HEK293 (cell line): ENCODE measurements around the gene MON2.

ENCODE experiments used
- BCL11B ChIP-seq: fragments of 450-650 bp; formaldehyde crosslinking; IDR thresholded peaks from 2 replicates; pipeline ENCODE4 v1.5.1; 2016; ENCODE audit warnings: low read depth, missing biosample characterization, missing genetic modification characterization
- GLI4 ChIP-seq: fragments of 450-650 bp; formaldehyde crosslinking; IDR thresholded peaks from 2 replicates; pipeline ENCODE4 v1.5.1; 2016; ENCODE audit warnings: missing biosample characterization, missing genetic modification characterization
- GLIS1 ChIP-seq: fragments of 450-650 bp; formaldehyde crosslinking; IDR thresholded peaks from 2 replicates; pipeline ENCODE4 v1.5.1; 2016; ENCODE audit warnings: missing biosample characterization, missing genetic modification characterization
- GLIS2 ChIP-seq: fragments of 450-650 bp; formaldehyde crosslinking; IDR thresholded peaks from 2 replicates; pipeline ENCODE4 v1.5.1; 2016; ENCODE audit warnings: missing biosample characterization, missing genetic modification characterization
- KLF10 ChIP-seq: fragments of 450-650 bp; IDR thresholded peaks from 2 replicates; pipeline ENCODE4 v1.5.1; 2018; ENCODE audit warnings: missing biosample characterization, mild to moderate bottlenecking, missing genetic modification characterization
- KLF9 ChIP-seq: fragments of 450-650 bp; formaldehyde crosslinking; IDR thresholded peaks from 2 replicates; pipeline ENCODE4 v1.5.1; 2016; ENCODE audit warnings: missing biosample characterization, missing genetic modification characterization, low read depth
- MZF1 ChIP-seq: fragments of 450-650 bp; formaldehyde crosslinking; IDR thresholded peaks from 2 replicates; pipeline ENCODE4 v1.5.1; 2017; ENCODE audit warnings: missing biosample characterization, missing genetic modification characterization, borderline replicate concordance
- REPIN1 ChIP-seq: fragments of 450-650 bp; formaldehyde crosslinking; IDR thresholded peaks from 2 replicates; pipeline ENCODE4 v1.5.1; 2017; ENCODE audit warnings: missing biosample characterization, missing genetic modification characterization, low read depth
- YY1 ChIP-seq: fragments of 450-650 bp; formaldehyde crosslinking; IDR thresholded peaks from 2 replicates; pipeline ENCODE4 v1.5.1; 2018; ENCODE audit warnings: missing biosample characterization, missing genetic modification characterization
- YY2 ChIP-seq: fragments of 450-650 bp; formaldehyde crosslinking; IDR thresholded peaks from 2 replicates; pipeline ENCODE4 v1.5.1; 2016; ENCODE audit warnings: missing biosample characterization, missing genetic modification characterization
- ZBTB1 ChIP-seq: fragments of 450-650 bp; formaldehyde crosslinking; IDR thresholded peaks from 2 replicates; pipeline ENCODE4 v1.5.1; 2016; ENCODE audit warnings: missing biosample characterization, missing genetic modification characterization
- ZBTB20 ChIP-seq: fragments of 450-650 bp; formaldehyde crosslinking; IDR thresholded peaks from 2 replicates; pipeline ENCODE4 v1.5.1; 2016; ENCODE audit warnings: missing biosample characterization, missing genetic modification characterization
- ZBTB8A ChIP-seq: fragments of 450-650 bp; formaldehyde crosslinking; IDR thresholded peaks from 2 replicates; pipeline ENCODE4 v1.5.1; 2016; ENCODE audit warnings: missing biosample characterization, missing genetic modification characterization
- ZIC2 ChIP-seq: fragments of 450-650 bp; formaldehyde crosslinking; IDR thresholded peaks from 2 replicates; pipeline ENCODE4 v1.5.1; 2016; ENCODE audit warnings: missing biosample characterization, missing genetic modification characterization
- ZNF146 ChIP-seq: fragments of 450-650 bp; formaldehyde crosslinking; IDR thresholded peaks from 2 replicates; pipeline ENCODE4 v1.5.1; 2016; ENCODE audit warnings: missing biosample characterization, missing genetic modification characterization
- ZNF16 ChIP-seq: fragments of 450-650 bp; formaldehyde crosslinking; IDR thresholded peaks from 2 replicates; pipeline ENCODE4 v1.5.1; 2016; ENCODE audit warnings: low read depth, missing biosample characterization, missing genetic modification characterization
- ZNF341 ChIP-seq: fragments of 450-650 bp; formaldehyde crosslinking; IDR thresholded peaks from 2 replicates; pipeline ENCODE4; 2016; ENCODE audit warnings: low read depth, missing biosample characterization, missing genetic modification characterization
- ZNF350 ChIP-seq: fragments of 450-650 bp; formaldehyde crosslinking; IDR thresholded peaks from 2 replicates; pipeline ENCODE4 v1.5.0; 2017; ENCODE audit warnings: missing biosample characterization, mild to moderate bottlenecking, missing genetic modification characterization
- ZNF398 ChIP-seq: fragments of 450-650 bp; formaldehyde crosslinking; IDR thresholded peaks from 2 replicates; pipeline ENCODE4 v1.5.1; 2017; ENCODE audit warnings: missing biosample characterization, missing genetic modification characterization
- ZNF404 ChIP-seq: fragments of 450-650 bp; formaldehyde crosslinking; IDR thresholded peaks from 2 replicates; pipeline ENCODE4 v1.5.1; 2017; ENCODE audit warnings: missing biosample characterization, missing genetic modification characterization
- ZNF48 ChIP-seq: fragments of 450-650 bp; formaldehyde crosslinking; IDR thresholded peaks from 2 replicates; pipeline ENCODE4 v1.5.1; 2016; ENCODE audit warnings: missing biosample characterization, missing genetic modification characterization
- ZNF521 ChIP-seq: fragments of 450-650 bp; formaldehyde crosslinking; IDR thresholded peaks from 2 replicates; pipeline ENCODE4 v1.5.1; 2017; ENCODE audit warnings: missing biosample characterization, mild to moderate bottlenecking, missing genetic modification characterization
- ZNF558 ChIP-seq: fragments of 450-650 bp; formaldehyde crosslinking; IDR thresholded peaks from 2 replicates; pipeline ENCODE4 v1.5.1; 2016; ENCODE audit warnings: missing biosample characterization, missing genetic modification characterization
- ZNF596 ChIP-seq: fragments of 450-650 bp; IDR thresholded peaks from 2 replicates; pipeline ENCODE4 v1.5.0; 2018; ENCODE audit warnings: missing biosample characterization, mild to moderate bottlenecking, missing genetic modification characterization, moderate library complexity
- ZNF624 ChIP-seq: fragments of 450-650 bp; formaldehyde crosslinking; IDR thresholded peaks from 2 replicates; pipeline ENCODE4 v1.5.1; 2017; ENCODE audit warnings: missing biosample characterization, missing genetic modification characterization
- ZNF654 ChIP-seq: fragments of 450-650 bp; formaldehyde crosslinking; IDR thresholded peaks from 2 replicates; pipeline ENCODE4 v1.5.1; 2016; ENCODE audit warnings: low read depth, missing biosample characterization, missing genetic modification characterization
- ZNF670 ChIP-seq: fragments of 450-650 bp; formaldehyde crosslinking; IDR thresholded peaks from 2 replicates; pipeline ENCODE4 v1.5.1; 2016; ENCODE audit warnings: missing biosample characterization, missing genetic modification characterization, low read depth
- ZNF701 ChIP-seq: fragments of 450-650 bp; formaldehyde crosslinking; IDR thresholded peaks from 2 replicates; pipeline ENCODE4 v1.5.1; 2016; ENCODE audit warnings: missing biosample characterization, missing genetic modification characterization
- ZSCAN23 ChIP-seq: fragments of 450-650 bp; formaldehyde crosslinking; IDR thresholded peaks from 2 replicates; pipeline ENCODE4 v1.5.1; 2016; ENCODE audit warnings: missing biosample characterization, missing genetic modification characterization
- TF ChIP-seq, protein P1 (sequence below): fragments of 450-650 bp; formaldehyde crosslinking; IDR thresholded peaks from 2 replicates; pipeline ENCODE4 v1.5.0; 2017; ENCODE audit warnings: missing biosample characterization, missing genetic modification characterization, borderline replicate concordance
- TF ChIP-seq, protein P2 (sequence below): fragments of 450-650 bp; formaldehyde crosslinking; IDR thresholded peaks from 2 replicates; pipeline ENCODE4 v1.5.1; 2016; ENCODE audit warnings: missing biosample characterization, missing genetic modification characterization
- TF ChIP-seq, protein P3 (sequence below): fragments of 450-650 bp; formaldehyde crosslinking; optimal IDR thresholded peaks from 2 replicates; pipeline ENCODE3; 2016; ENCODE audit warnings: missing biosample characterization, mild to moderate bottlenecking, missing genetic modification characterization
- TF ChIP-seq, protein P4 (sequence below): fragments of 450-650 bp; formaldehyde crosslinking; IDR thresholded peaks from 2 replicates; pipeline ENCODE4 v1.5.1; 2017; ENCODE audit warnings: missing biosample characterization, mild to moderate bottlenecking, missing genetic modification characterization, moderate library complexity

Gene MON2

DNA sequence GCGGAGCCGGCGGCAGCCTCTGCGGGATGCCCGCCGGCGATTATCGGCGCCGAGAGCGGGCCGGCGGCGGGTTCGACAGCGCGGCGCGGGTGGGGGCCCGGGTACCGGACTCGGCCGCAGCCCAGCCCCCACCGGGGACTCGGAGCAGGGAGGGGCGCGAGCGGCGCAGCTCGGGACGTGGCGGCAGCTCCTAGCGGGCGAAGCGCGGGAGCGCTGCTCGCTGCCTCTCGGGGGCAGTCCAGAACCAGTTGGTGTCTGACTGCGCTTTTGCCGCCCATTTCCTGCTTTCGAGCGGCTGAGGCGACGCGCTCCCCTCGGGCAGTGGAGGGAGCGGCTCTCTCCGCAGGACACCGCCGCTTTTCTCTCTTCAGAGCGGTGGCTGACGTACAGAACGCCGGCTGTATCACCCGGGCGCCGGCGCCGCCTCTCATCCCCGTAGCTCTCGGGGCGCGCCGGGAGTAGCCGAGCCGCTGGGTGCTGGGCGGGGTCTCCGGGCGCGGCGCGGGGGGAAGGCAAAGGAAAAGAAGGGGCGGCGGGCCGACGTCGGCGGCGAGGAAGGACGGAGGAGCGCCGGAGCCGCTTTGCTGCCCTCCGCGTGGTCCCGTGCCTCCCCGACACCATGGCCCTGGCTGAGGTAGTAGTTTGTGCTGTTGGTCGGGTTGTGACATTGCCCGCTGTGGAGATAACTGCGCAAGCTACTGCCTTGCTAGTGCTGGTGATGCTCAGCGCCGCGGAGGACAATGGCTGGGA, 136.6 kb downstream of the MON2 start (continued):
- TF ChIP-seq, protein P1, sequence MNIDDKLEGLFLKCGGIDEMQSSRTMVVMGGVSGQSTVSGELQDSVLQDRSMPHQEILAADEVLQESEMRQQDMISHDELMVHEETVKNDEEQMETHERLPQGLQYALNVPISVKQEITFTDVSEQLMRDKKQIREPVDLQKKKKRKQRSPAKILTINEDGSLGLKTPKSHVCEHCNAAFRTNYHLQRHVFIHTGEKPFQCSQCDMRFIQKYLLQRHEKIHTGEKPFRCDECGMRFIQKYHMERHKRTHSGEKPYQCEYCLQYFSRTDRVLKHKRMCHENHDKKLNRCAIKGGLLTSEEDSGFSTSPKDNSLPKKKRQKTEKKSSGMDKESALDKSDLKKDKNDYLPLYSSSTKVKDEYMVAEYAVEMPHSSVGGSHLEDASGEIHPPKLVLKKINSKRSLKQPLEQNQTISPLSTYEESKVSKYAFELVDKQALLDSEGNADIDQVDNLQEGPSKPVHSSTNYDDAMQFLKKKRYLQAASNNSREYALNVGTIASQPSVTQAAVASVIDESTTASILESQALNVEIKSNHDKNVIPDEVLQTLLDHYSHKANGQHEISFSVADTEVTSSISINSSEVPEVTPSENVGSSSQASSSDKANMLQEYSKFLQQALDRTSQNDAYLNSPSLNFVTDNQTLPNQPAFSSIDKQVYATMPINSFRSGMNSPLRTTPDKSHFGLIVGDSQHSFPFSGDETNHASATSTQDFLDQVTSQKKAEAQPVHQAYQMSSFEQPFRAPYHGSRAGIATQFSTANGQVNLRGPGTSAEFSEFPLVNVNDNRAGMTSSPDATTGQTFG (tag by site-specific recombination), result no peak
- TF ChIP-seq GLIS1 (tag by site-specific recombination), result no peak
- peak; percentile 79 for TF ChIP-seq ZNF341 (tag by site-specific recombination)
- no peak for TF ChIP-seq MZF1 (tag by site-specific recombination)
- no peak for TF ChIP-seq ZNF670 (tag by site-specific recombination)
- TF ChIP-seq ZNF404 (tag by site-specific recombination), result no peak
- no peak for TF ChIP-seq ZNF701
- no peak for TF ChIP-seq YY2 (tag by site-specific recombination)
- TF ChIP-seq GLIS2, result no peak
- peak; percentile 62; the same call in 1 of the 2 replicates for TF ChIP-seq ZBTB20 (tag by site-specific recombination)
- no peak for TF ChIP-seq ZNF558 (tag by site-specific recombination)
- no peak for TF ChIP-seq ZNF398
- TF ChIP-seq, protein P2, sequence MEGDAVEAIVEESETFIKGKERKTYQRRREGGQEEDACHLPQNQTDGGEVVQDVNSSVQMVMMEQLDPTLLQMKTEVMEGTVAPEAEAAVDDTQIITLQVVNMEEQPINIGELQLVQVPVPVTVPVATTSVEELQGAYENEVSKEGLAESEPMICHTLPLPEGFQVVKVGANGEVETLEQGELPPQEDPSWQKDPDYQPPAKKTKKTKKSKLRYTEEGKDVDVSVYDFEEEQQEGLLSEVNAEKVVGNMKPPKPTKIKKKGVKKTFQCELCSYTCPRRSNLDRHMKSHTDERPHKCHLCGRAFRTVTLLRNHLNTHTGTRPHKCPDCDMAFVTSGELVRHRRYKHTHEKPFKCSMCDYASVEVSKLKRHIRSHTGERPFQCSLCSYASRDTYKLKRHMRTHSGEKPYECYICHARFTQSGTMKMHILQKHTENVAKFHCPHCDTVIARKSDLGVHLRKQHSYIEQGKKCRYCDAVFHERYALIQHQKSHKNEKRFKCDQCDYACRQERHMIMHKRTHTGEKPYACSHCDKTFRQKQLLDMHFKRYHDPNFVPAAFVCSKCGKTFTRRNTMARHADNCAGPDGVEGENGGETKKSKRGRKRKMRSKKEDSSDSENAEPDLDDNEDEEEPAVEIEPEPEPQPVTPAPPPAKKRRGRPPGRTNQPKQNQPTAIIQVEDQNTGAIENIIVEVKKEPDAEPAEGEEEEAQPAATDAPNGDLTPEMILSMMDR (tag by site-specific recombination), result peak; percentile 91
- no peak for TF ChIP-seq ZSCAN23 (tag by site-specific recombination)
- TF ChIP-seq ZNF654 (tag by site-specific recombination), result no peak
- peak; percentile 41; the same call in 1 of the 2 replicates for TF ChIP-seq KLF9 (tag by site-specific recombination)
- TF ChIP-seq YY1 (tag by site-specific recombination), result no peak; the same call in 1 of the 2 replicates
- TF ChIP-seq ZIC2 (tag by site-specific recombination), result peak; percentile 67
- TF ChIP-seq REPIN1, result no peak
- TF ChIP-seq ZBTB8A (tag by site-specific recombination), result peak; percentile 40; the same call in 1 of the 2 replicates
- TF ChIP-seq BCL11B (tag by site-specific recombination), result no peak
- no peak for TF ChIP-seq ZNF146 (tag by site-specific recombination)
- TF ChIP-seq ZNF596, result peak; percentile 32
- no peak for TF ChIP-seq ZNF48 (tag by site-specific recombination)
- TF ChIP-seq KLF10 (tag by site-specific recombination), result no peak
- TF ChIP-seq, protein P3, sequence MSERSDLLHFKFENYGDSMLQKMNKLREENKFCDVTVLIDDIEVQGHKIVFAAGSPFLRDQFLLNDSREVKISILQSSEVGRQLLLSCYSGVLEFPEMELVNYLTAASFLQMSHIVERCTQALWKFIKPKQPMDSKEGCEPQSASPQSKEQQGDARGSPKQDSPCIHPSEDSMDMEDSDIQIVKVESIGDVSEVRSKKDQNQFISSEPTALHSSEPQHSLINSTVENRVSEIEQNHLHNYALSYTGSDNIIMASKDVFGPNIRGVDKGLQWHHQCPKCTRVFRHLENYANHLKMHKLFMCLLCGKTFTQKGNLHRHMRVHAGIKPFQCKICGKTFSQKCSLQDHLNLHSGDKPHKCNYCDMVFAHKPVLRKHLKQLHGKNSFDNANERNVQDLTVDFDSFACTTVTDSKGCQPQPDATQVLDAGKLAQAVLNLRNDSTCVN (tag by site-specific recombination), result peak; percentile 98
- TF ChIP-seq ZNF16, result no peak
- no peak for TF ChIP-seq ZNF624 (tag by site-specific recombination)
- no peak for TF ChIP-seq ZNF521 (tag by site-specific recombination)
- TF ChIP-seq, protein P4, sequence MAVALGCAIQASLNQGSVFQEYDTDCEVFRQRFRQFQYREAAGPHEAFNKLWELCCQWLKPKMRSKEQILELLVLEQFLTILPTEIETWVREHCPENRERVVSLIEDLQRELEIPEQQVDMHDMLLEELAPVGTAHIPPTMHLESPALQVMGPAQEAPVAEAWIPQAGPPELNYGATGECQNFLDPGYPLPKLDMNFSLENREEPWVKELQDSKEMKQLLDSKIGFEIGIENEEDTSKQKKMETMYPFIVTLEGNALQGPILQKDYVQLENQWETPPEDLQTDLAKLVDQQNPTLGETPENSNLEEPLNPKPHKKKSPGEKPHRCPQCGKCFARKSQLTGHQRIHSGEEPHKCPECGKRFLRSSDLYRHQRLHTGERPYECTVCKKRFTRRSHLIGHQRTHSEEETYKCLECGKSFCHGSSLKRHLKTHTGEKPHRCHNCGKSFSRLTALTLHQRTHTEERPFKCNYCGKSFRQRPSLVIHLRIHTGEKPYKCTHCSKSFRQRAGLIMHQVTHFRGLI (tag by site-specific recombination), result no peak; the same call in 1 of the 2 replicates
- TF ChIP-seq ZBTB1 (tag by site-specific recombination), result no peak
- no peak for TF ChIP-seq GLI4 (tag by site-specific recombination)
- no peak for TF ChIP-seq ZNF350 (tag by site-specific recombination)
